ENCODE results near the gene ATP10A. TPM values are rescaled to one million over a fixed set of nuclear protein-coding genes. Genes with fewer than 3 reads are reported as not detected.
"Not testable (repeated sequence)": the region's sequence is repeated elsewhere in the genome, so short reads cannot be mapped to it uniquely, and the experiment has no call there.

ATP10A gene
- total RNA-seq, 2 donors from 2014 or later, result 28.6 to 36.8 TPM

DNA sequence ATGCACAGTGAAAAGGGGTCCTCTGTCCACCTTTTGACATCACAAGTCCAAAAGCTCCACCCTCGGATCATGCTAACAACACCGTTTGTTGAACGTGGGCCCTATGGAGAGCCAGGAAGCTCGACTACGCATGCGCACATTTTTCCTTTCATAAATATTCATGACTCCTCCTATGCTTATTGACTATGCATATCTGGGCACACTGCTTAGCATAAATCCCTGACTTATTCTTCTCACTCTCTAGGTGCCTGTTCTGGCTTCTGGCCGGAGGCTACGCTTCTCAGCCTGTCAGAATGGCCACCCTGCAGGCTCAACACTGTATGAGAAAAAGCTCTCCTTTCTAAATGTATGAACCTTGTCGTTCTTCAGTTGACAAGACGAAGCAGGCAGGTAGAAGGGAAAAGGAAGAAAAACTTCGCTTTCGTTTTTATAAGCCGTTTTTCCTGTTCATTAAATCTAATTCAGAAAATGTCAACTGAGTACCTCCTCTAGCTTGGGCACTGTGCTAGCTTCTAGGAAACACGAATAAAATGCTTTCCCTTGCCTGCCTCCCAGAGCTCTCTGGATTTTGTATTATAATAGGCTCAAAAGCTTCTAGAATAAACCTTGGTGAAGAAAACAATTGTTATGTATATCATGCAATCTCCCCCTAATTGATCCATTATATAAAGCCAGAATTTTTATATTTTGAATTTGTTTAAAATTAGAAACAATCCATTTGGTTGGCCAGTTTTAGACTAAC, 207.7 kb downstream of the ATP10A start:
- ATAC-seq, result no peak
- Mint-ChIP-seq H3K36me3 (ENCODE audit: low read depth) (no peaks in the 10 kb centered on the region), H3K4me3 (no peak overlapping the region), H3K27ac (no peak overlapping the region), H3K4me1 (peaks cover 2% of the 10 kb centered on the region), H3K27me3 (peaks cover 42% of the 10 kb centered on the region)
- DNase-seq, result no peak
- H3K9me3 ChIP-seq (ENCODE audit: control insufficient read depth, low read length, poor library complexity, severe bottlenecking), result no peaks in the 10 kb centered on the region

DNA sequence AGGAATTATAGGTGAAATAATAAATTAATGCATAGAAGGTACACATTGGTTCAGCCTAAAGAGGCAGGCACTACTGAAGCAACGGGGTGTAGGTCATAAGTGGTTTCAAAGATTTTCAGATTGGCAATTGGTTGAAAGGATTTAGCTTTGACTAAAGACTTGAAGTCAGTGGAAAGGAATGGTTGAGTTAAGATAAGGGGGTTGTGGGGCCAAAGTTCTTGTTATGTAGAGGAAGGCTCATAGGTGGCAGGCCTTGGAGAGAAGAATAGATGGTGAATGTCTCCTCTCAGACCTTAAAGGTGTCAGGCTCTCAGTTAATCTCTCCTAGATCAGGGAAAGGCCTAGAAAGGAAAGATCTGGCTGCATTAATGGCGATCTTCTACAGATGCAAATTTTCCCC, 209.8 kb downstream of the ATP10A start:
- Mint-ChIP-seq H3K4me1 (peaks cover 2% of the 10 kb centered on the region), H3K27ac (no peak overlapping the region), H3K4me3 (peak overlapping the region; percentile 45), H3K36me3 (ENCODE audit: low read depth) (peaks cover under 1% of the 10 kb centered on the region), H3K27me3 (peaks cover 41% of the 10 kb centered on the region)
- DNase-seq (no peak), ATAC-seq (no peak)
- no peaks in the 10 kb centered on the region for H3K9me3 ChIP-seq (ENCODE audit: control insufficient read depth, low read length, poor library complexity, severe bottlenecking)

DNA sequence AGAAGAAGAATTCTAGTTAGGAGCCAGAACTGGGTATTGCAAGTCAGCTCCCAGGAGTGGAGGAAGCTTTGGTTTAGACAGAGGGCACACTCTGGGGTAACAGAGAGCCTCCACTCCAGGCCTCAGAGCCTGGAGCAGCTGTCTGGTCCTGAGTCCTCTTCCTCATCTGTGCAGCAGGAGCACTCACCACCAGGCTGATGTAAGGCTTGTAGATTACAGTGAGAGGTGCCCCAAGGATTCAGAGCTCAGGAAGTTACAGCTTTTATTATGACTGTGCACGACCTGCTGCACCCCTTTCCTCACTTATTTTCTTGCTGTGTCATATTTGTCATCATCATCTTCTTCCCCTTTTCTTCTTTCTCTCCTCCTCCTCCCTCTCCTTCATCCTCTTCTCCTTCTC, 210.4 kb downstream of the ATP10A start:
- ATAC-seq, result no peak
- peaks cover 42% of the 10 kb centered on the region for H3K27me3 Mint-ChIP-seq
- H3K4me3 Mint-ChIP-seq, result no peak overlapping the region
- peaks cover 2% of the 10 kb centered on the region for H3K4me1 Mint-ChIP-seq
- no peaks in the 10 kb centered on the region for H3K9me3 ChIP-seq (ENCODE audit: control insufficient read depth, low read length, poor library complexity, severe bottlenecking)
- peaks cover 5% of the 10 kb centered on the region for H3K36me3 Mint-ChIP-seq (ENCODE audit: low read depth)
- no peak overlapping the region for H3K27ac Mint-ChIP-seq
- no peak for DNase-seq

DNA sequence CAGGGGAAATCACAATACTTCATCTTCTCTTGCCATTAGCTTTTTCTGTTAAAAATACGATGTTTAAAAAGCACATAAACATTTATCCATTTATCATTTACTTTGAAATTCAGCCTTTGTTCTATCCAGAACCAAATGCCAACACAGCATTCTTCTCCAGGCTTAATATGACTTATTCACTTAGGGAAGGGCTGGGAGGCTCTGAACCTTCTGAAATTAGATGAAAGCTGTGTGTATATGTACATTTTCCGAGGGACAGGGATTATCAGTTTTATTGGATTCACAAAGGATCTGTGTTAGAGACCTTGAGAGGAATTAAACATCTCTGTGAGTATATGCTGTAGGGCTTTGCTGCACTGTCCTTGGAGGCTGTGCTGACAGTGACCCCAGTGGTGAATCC, 213.7 kb downstream of the ATP10A start:
- Mint-ChIP-seq H3K27me3 (peaks cover 51% of the 10 kb centered on the region), H3K36me3 (ENCODE audit: low read depth) (peaks cover 5% of the 10 kb centered on the region), H3K4me3 (no peak overlapping the region), H3K27ac (no peak overlapping the region), H3K4me1 (no peaks in the 10 kb centered on the region)
- ATAC-seq (no peak), DNase-seq (no peak)
- no peaks in the 10 kb centered on the region for H3K9me3 ChIP-seq (ENCODE audit: control insufficient read depth, low read length, poor library complexity, severe bottlenecking)

DNA sequence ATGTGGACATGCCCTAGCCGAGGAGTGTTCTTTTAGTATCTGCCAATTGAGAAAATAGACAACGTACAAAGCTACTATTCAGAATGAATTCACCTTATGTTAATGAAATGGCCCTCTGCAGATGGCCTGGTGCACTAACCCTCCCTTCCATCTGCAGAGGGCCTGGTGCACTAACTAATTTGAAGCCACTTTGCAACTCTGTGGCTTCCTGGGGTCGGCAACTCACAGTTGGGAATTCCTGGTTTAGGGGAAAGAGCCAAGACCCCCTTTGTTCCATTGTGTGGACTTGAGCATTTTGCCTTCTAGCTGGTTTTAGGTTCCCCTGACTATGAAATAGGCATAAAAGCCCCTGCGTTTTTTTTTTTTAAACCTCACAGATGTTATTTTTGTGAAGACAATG, 220.0 kb downstream of the ATP10A start:
- ATAC-seq (no peak), DNase-seq (no peak)
- H3K27me3 Mint-ChIP-seq, result peaks cover 66% of the 10 kb centered on the region
- H3K9me3 ChIP-seq (ENCODE audit: control insufficient read depth, low read length, poor library complexity, severe bottlenecking), result no peaks in the 10 kb centered on the region
- H3K36me3 Mint-ChIP-seq (ENCODE audit: low read depth), result peaks cover 1% of the 10 kb centered on the region
- no peak overlapping the region for H3K27ac Mint-ChIP-seq
- no peak overlapping the region for H3K4me3 Mint-ChIP-seq
- no peaks in the 10 kb centered on the region for H3K4me1 Mint-ChIP-seq

DNA sequence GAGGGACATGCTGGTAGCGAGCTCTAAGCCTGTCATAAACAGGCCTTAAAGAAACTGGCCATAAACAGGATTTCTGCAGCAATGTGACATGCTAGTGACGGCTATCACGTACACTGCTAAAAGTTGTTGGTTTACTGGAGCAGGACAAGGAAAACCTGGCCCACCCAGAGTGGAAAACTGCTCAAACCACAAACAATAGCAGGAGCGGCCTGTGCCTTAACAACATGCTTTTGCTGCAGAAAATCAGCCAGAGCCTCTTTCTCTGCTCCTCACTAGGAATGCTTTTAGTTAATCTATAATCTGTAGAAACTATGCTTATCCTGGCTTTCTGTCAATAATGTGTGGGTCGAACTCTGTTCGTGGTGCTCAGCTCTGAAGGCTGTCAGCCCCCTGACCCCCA, 221.4 kb downstream of the ATP10A start:
- Mint-ChIP-seq H3K27ac (no peak overlapping the region), H3K36me3 (ENCODE audit: low read depth) (no peaks in the 10 kb centered on the region), H3K4me3 (no peak overlapping the region), H3K4me1 (no peaks in the 10 kb centered on the region), H3K27me3 (peaks cover 61% of the 10 kb centered on the region)
- H3K9me3 ChIP-seq (ENCODE audit: control insufficient read depth, low read length, poor library complexity, severe bottlenecking), result no peaks in the 10 kb centered on the region
- DNase-seq (no peak), ATAC-seq (no peak)

DNA sequence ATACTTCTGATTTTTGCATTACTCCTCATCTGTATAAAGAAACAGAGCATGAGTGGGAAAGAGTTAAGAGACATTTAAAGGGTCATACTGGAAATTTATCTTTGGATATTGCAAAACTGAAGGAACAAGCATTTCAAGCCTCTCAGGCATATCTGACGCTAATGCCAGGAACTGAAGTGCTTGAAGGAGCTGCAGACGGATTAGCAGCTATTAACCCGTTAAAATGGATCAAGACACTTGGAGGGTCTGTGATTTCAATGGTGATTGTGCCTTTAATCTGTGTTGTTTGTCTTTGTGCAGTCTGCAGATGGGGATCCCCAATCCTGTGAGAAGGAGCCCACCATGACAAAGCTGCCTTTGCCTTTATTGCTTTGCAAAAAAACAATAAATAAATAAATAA, 221.8 kb downstream of the ATP10A start:
- H3K36me3 Mint-ChIP-seq (ENCODE audit: low read depth), result no peaks in the 10 kb centered on the region
- peaks cover 65% of the 10 kb centered on the region for H3K27me3 Mint-ChIP-seq
- no peak overlapping the region for H3K4me3 Mint-ChIP-seq
- DNase-seq (no peak), ATAC-seq (no peak)
- H3K27ac Mint-ChIP-seq, result no peak overlapping the region
- H3K4me1 Mint-ChIP-seq, result no peaks in the 10 kb centered on the region
- H3K9me3 ChIP-seq (ENCODE audit: control insufficient read depth, low read length, poor library complexity, severe bottlenecking), result no peaks in the 10 kb centered on the region

DNA sequence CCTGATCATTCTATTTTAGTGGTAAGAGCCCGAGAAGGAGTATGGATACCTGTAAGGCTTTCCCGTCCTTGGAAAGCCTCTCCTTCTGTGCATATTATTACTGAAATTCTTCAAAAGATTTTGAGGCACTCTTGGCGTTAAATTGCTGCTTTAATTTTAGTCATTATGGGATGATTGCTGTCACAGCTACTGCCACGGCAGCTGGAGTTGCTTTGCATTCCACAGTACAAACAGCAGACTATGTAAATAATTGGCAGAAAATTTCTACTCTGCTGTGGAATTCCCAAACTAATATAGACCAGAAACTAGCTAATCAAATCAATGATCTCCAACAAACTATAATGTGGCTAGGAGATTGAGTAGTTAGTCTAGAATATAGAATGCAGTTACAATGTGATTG, 222.2 kb downstream of the ATP10A start:
- not testable (repeated sequence) for ATAC-seq; H3K27ac Mint-ChIP-seq; H3K4me1 Mint-ChIP-seq; DNase-seq; H3K4me3 Mint-ChIP-seq; H3K9me3 ChIP-seq (ENCODE audit: control insufficient read depth, low read length, poor library complexity, severe bottlenecking); H3K36me3 Mint-ChIP-seq (ENCODE audit: low read depth)
- peaks cover 62% of the 10 kb centered on the region for H3K27me3 Mint-ChIP-seq

DNA sequence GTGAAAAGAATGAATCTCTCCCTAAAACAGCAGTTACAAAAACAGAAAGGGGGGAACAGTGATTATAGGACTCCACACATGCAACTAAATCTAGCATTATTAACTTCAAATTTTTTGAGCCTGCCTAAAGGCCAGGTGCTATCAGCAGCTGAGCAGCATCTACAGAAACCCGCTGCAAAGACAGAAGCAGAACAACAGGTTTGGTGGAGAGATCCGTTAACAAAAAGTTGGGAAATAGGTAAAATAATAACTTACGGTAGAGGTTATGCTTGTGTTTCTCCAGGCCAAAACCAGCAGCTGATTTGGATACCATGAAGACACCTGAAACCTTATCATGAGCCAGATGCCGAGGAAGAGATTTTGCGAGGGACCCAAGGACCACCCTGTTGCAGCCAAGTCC, 222.7 kb downstream of the ATP10A start:
- DNase-seq (no peak), ATAC-seq (no peak)
- no peaks in the 10 kb centered on the region for H3K36me3 Mint-ChIP-seq (ENCODE audit: low read depth)
- peaks cover 57% of the 10 kb centered on the region for H3K27me3 Mint-ChIP-seq
- H3K9me3 ChIP-seq (ENCODE audit: control insufficient read depth, low read length, poor library complexity, severe bottlenecking), result no peaks in the 10 kb centered on the region
- H3K4me3 Mint-ChIP-seq, result no peak overlapping the region
- H3K4me1 Mint-ChIP-seq, result no peaks in the 10 kb centered on the region
- H3K27ac Mint-ChIP-seq, result no peak overlapping the region

DNA sequence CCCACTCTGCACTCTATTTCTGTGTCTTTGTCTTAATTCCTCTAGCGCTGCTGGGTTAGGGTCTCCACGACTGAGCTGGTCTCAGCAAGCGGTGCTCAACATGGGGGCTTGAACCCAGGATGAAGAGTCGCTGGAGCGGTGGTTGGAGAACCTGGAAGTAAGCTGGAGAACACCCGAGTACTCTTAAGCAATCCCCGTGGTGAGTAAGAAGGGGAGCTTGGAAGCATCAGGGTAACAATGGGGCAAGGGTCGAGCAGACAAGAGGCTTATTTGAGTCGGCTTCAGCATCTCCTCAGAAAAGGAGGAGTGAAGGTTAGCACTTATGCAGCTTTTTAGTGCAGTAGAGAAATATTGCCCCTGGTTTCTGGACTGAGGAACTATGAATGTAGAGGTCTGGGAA, 226.6 kb downstream of the ATP10A start:
- H3K27ac Mint-ChIP-seq; H3K4me3 Mint-ChIP-seq; ATAC-seq; DNase-seq; H3K9me3 ChIP-seq (ENCODE audit: control insufficient read depth, low read length, poor library complexity, severe bottlenecking); H3K36me3 Mint-ChIP-seq (ENCODE audit: low read depth); H3K4me1 Mint-ChIP-seq: not testable (repeated sequence)
- peaks cover 40% of the 10 kb centered on the region for H3K27me3 Mint-ChIP-seq

DNA sequence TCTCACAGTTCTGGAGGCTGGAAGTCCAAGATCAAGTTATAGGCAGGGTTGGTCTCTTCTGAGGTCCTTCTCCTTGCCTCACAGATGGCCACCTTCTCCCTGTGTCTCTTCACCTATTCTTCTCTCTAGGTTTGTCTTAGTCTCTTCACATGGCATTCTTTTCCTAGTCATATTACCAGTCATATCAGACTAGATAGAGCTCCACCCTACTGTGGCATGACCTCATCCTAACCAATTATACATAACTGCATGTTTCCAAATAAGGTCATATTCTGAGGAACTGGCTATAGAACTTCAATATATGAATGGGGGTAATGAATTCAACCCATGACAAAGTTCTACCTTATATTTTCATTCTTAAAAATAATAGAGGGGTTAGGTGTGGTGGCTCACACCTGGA, 227.9 kb downstream of the ATP10A start:
- Mint-ChIP-seq H3K4me1 (no peaks in the 10 kb centered on the region), H3K36me3 (ENCODE audit: low read depth) (no peaks in the 10 kb centered on the region), H3K4me3 (no peak overlapping the region), H3K27me3 (peaks cover 31% of the 10 kb centered on the region), H3K27ac (no peak overlapping the region)
- DNase-seq (no peak), ATAC-seq (no peak)
- H3K9me3 ChIP-seq (ENCODE audit: control insufficient read depth, low read length, poor library complexity, severe bottlenecking), result no peaks in the 10 kb centered on the region

DNA sequence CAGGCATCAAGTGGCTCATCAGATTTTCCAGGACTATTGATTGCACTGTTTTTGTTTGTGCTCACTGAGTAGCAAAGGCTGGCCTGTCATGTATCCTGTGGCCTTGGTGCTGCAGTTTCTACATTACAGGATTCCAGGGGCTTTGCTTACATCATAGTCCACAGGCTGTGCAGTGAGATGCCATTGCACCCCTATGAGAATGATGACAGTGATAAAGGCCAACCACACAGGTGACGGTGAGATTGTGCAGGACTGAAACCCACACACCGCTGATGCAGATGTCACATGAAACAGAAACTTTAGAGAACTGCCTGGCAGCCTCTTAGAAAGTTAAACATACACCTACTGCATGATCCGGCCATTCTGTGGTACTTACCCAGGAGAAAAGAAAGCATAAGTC, 229.3 kb downstream of the ATP10A start:
- peaks cover 26% of the 10 kb centered on the region for H3K27me3 Mint-ChIP-seq
- H3K4me1 Mint-ChIP-seq, result no peaks in the 10 kb centered on the region
- no peaks in the 10 kb centered on the region for H3K36me3 Mint-ChIP-seq (ENCODE audit: low read depth)
- H3K27ac Mint-ChIP-seq, result no peak overlapping the region
- ATAC-seq (no peak), DNase-seq (no peak)
- H3K4me3 Mint-ChIP-seq, result no peak overlapping the region
- no peaks in the 10 kb centered on the region for H3K9me3 ChIP-seq (ENCODE audit: control insufficient read depth, low read length, poor library complexity, severe bottlenecking)

DNA sequence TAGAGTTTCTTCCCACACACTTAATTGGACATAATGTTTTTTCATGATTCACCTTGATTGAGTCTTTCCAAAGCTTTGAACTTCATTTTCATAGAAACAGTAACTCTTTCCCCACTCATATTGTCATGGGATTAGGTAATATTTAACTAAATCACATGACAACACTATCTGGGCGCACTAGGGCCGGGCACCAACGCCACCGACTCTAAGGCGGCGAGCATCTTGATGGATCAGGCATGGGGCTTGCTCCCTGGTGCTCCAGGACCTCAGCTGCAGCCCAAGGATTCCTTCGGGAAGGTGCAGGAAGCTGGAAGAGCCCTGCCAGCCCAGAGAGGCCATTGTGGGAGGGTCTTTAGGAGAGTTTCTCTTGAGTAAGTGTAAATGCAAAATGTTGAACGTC, 231.2 kb downstream of the ATP10A start:
- H3K27me3 Mint-ChIP-seq, result peaks cover 19% of the 10 kb centered on the region
- ATAC-seq, result no peak
- H3K27ac Mint-ChIP-seq, result no peak overlapping the region
- H3K4me3 Mint-ChIP-seq, result no peak overlapping the region
- H3K36me3 Mint-ChIP-seq (ENCODE audit: low read depth), result no peaks in the 10 kb centered on the region
- no peak for DNase-seq
- H3K4me1 Mint-ChIP-seq, result no peaks in the 10 kb centered on the region
- H3K9me3 ChIP-seq (ENCODE audit: control insufficient read depth, low read length, poor library complexity, severe bottlenecking), result no peaks in the 10 kb centered on the region

Measured in T-helper 17 cell (primary cell).